BJ (cell line): ENCODE results near the gene MYO7B. TPM values are rescaled to one million over a fixed set of nuclear protein-coding genes. Genes with fewer than 3 reads are reported as not detected.

Experiments used
- CTCF ChIA-PET: fragments of 350-600 bp; formaldehyde crosslinking; extraction: SDS; loops from one replicate; lab custom pipeline; 2021; ENCODE audit warnings: antibody characterized with exemption, inconsistent platforms; lab: Yijun Ruan, JAX
- POLR2A ChIA-PET: fragments of 300-600 bp; sonication (Branson Sonifier 250); formaldehyde crosslinking; extraction: SDS; loops from one replicate; lab custom pipeline; 2021; ENCODE audit warnings: antibody characterized with exemption; lab: Charles Lee
- DNase-seq: peaks from one replicate; pipeline ENCODE4 v3.0.0-alpha.2; 2011; ENCODE audit warnings: low read depth
- H3K27me3 ChIP-seq: 2 replicates; pipeline ENCODE4 v1.6.0; 2011; ENCODE audit warnings: low read length; ENCODE audit not compliant: control insufficient read depth, insufficient read depth
- H3K36me3 ChIP-seq: 2 replicates; pipeline ENCODE4 v1.5.1; 2011; ENCODE audit warnings: low read length; ENCODE audit not compliant: control insufficient read depth, insufficient read depth
- H3K4me3 ChIP-seq: 2 replicates; pipeline ENCODE4 v1.5.1; 2011; ENCODE audit warnings: low read depth, mild to moderate bottlenecking, control low read depth, low read length
- polyA plus RNA-seq: library from polyadenylated mRNA; depleted of rRNA; stranded (reverse); fragments of >200 nt; gene quantifications from 2 replicates; pipeline ENCODE4 v1.2.3, GENCODE V29; 2011
- TF ChIP-seq, protein P1 (sequence below): IDR thresholded peaks from 2 replicates; pipeline ENCODE4 v1.5.1; 2011; ENCODE audit warnings: low read depth, mild to moderate bottlenecking, control low read depth, inconsistent platforms, low read length, moderate library complexity; ENCODE audit not compliant: insufficient read depth

The MYO7B gene
- polyA plus RNA-seq, 1 experiment: 0.36 TPM

DNA sequence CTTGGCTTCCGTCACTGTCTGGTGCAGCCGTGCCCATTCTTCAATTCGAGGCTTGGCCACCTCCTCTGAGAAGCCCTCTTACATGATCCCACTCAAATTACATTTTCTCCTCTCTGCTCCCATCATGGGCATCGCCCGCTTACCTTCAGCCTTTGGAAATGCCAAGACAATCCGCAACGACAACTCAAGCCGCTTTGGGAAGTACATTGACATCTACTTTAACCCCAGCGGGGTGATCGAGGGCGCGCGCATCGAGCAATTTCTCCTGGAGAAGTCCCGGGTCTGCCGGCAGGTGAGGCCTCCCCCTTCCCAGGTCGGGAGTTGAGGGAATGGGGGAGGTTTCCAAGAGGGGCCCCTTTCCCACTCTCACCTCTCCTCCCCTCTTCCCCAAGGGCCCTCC is 38.3 kb downstream of the MYO7B start:
- Histone ChIP-seq H3K4me3 (no peak overlapping the region), H3K36me3 (no peaks in the 10 kb centered on the region), H3K27me3 (0 out of 2 replicates have a peak, but pooled peaks cover 2% of the 10 kb centered on the region)
- POLR2A ChIA-PET: no interaction called here
- CTCF ChIA-PET: interaction anchor here (1.0 kb wide), 1 partner anchor 9 kb away, joined by 3 read pairs; no protein-coding TSS in a partner anchor
- TF ChIP-seq, protein P1, sequence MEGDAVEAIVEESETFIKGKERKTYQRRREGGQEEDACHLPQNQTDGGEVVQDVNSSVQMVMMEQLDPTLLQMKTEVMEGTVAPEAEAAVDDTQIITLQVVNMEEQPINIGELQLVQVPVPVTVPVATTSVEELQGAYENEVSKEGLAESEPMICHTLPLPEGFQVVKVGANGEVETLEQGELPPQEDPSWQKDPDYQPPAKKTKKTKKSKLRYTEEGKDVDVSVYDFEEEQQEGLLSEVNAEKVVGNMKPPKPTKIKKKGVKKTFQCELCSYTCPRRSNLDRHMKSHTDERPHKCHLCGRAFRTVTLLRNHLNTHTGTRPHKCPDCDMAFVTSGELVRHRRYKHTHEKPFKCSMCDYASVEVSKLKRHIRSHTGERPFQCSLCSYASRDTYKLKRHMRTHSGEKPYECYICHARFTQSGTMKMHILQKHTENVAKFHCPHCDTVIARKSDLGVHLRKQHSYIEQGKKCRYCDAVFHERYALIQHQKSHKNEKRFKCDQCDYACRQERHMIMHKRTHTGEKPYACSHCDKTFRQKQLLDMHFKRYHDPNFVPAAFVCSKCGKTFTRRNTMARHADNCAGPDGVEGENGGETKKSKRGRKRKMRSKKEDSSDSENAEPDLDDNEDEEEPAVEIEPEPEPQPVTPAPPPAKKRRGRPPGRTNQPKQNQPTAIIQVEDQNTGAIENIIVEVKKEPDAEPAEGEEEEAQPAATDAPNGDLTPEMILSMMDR: no peak
- no peak for DNase-seq

DNA sequence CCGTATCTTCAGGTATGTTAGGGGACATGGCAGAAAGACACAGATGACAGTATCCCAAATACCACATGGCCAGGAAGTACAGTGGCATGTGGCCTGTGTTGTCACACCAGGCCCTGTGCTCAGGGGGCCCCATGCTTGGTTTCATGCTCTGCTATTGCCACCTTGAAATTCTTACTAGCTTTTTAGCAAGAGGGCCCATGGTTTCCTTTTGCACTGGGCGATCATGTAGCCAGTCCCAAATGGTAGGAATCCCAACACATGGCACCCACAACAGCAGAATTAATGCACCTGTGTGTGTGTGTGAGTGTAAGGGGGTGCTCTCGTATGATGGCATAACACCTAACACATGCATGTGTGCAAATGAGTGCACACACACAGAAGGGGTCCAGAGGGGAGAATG is 39.2 kb downstream of the MYO7B start:
- H3K36me3 ChIP-seq: no peaks in the 10 kb centered on the region
- no peak for DNase-seq
- POLR2A ChIA-PET: no interaction called here
- no peak overlapping the region for H3K4me3 ChIP-seq
- H3K27me3 ChIP-seq: peaks cover 3% of the 10 kb centered on the region; the same call in 1 of the 2 replicates
- CTCF ChIA-PET: interaction anchor here (2.2 kb wide), 1 partner anchor 17 kb away, joined by 17 read pairs; no protein-coding TSS in a partner anchor
- TF ChIP-seq, protein P1: no peak

DNA sequence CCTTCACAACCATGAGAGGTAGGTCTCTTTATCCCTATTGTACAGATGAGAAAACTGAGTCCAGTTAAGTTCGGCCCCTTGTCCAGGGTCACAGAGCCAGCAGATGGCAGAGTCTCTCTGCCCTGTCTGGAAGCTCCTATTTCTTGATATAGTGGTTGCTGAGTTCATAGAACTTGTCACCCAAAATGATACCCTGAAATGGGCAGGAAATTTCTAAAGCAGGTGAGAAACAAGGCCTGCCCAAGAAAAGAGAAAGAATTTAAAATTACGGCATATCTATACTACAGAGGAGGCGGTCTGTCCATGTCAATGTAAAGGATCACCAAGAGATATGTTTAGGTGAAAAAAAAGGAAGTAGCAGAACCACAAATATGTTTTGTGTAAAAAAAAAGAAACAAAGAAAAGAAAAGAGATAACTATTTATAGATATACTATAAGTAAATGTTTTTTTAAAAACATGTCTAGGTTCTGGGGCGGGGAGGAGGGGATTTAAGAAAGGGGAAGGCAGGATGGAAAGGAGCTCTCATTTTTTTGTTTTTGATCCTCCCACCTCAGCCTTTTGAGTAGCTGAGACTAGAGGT is 39.8 kb downstream of the MYO7B start:
- Histone ChIP-seq H3K4me3 (no peak overlapping the region), H3K36me3 (no peaks in the 10 kb centered on the region), H3K27me3 (peaks cover 4% of the 10 kb centered on the region)
- TF ChIP-seq, protein P1: no peak
- ChIA-PET CTCF (interaction anchor here (2.2 kb wide), 1 partner anchor 16 kb away, joined by 17 read pairs; no protein-coding TSS in a partner anchor), POLR2A (no interaction called here)
- DNase-seq: no peak

DNA sequence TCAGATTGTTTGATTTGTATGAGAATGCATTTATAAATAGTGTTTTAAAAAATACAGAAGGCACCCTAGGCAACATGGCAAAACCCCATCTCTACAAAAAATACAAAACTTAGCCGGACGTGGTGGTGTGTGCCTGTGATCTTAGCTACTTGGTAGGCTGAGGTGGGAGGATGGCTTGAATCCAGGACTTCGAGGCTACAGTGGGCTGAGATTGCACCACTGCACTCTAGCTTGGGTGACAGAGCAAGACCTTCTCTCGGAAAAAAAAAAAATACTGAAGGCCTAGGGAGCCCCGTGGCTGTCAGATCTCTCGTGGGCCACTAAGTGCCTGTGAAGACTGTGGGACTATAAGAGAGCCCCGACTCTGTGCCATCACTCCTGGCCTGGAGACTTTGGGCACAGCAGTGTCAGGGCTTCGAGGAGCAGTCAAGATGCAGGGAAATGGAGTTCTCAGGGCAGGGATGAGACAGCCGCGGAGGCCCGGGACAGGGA is 40.5 kb downstream of the MYO7B start:
- ChIA-PET CTCF (interaction anchor here (0.6 to 2.2 kb wide), 3 partner anchors 16 to 120 kb away, joined by 4 to 17 read pairs (median 4); no protein-coding TSS in a partner anchor), POLR2A (no interaction called here)
- DNase-seq: no peak
- Histone ChIP-seq H3K36me3 (no peaks in the 10 kb centered on the region), H3K4me3 (no peak overlapping the region), H3K27me3 (peaks cover 4% of the 10 kb centered on the region)
- TF ChIP-seq, protein P1: no peak

DNA sequence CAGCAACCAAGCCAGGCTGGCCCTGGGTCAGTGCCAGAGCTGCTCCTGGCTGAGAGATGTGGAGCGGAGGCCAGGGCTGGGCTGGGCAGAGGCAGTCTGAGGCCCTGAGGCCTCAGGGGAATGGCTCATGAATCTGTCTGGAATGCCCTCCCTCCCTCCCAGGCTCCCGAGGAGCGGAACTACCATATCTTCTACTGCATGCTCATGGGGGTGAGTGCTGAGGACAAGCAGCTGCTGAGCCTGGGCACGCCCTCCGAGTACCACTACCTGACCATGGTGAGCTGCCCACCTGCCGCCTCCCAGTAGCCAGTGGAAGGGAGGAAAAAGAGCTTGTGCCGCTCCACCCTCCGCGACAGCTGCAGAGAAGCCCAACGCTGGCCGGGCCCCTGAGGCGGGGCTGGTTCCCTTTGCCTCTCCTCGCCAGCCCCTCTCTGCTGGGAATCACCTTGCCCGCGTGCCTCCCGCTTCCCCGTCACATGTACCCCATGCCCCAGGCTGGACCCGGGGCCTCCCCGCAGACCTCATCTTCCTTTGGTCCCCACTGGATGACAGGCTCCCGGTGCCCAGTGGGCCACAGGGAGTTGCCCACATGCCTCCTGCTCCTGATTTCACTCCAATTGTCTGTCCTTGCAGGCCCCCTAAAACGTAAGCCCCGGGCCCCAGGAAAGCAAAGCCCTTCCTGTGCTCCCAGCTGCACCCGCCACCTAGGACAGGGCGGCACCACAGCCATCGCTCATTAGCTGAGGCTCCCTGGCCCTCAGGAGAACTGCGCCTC is 41.1 kb downstream of the MYO7B start:
- DNase-seq: peak; percentile 56
- ChIA-PET CTCF (interaction anchor here (0.6 to 2.2 kb wide), 3 partner anchors 15 to 120 kb away, joined by 4 to 17 read pairs (median 4); no protein-coding TSS in a partner anchor), POLR2A (no interaction called here)
- Histone ChIP-seq H3K27me3 (peaks cover 4% of the 10 kb centered on the region), H3K4me3 (no peak overlapping the region), H3K36me3 (no peaks in the 10 kb centered on the region)
- TF ChIP-seq, protein P1: no peak
